Measurements from ENCODE around the gene CHST8. TPM values are rescaled to one million over a fixed set of nuclear protein-coding genes. Genes with fewer than 3 reads are reported as not detected.

Gene CHST8
- total RNA-seq, 1 experiment from 2014 or later = 33.5 TPM

GRCh38 chr19:33697766-33698165 is 76.0 kb downstream of the CHST8 start:
- Mint-ChIP-seq H3K27ac (no peak overlapping the region), H3K4me3 (no peak overlapping the region), H3K36me3 (no peaks in the 10 kb centered on the region), H3K27me3 (ENCODE audit: low read depth) (no peaks in the 10 kb centered on the region), H3K4me1 (peaks cover 22% of the 10 kb centered on the region), H3K9me3 (no peaks in the 10 kb centered on the region)
- POLR2A ChIA-PET = interaction anchor here (0.7 kb wide), 1 partner anchor 9 kb away, joined by 4 read pairs; no protein-coding TSS in a partner anchor
- CTCF ChIA-PET = interaction anchor here (0.7 to 1.1 kb wide), 3 partner anchors 70 to 282 kb away, joined by 3 to 4 read pairs (median 3); no protein-coding TSS in a partner anchor
- ATAC-seq = no peak
- no peak for TF ChIP-seq GRHL2 (CRISPR knock-in tag; IDR thresholded peaks at IDR 0.05; ENCODE audit: insufficient replicate concordance, severe bottlenecking)
- no peak for TF ChIP-seq ETV6 (CRISPR knock-in tag; IDR thresholded peaks at IDR 0.05)
- TF ChIP-seq, protein P1, sequence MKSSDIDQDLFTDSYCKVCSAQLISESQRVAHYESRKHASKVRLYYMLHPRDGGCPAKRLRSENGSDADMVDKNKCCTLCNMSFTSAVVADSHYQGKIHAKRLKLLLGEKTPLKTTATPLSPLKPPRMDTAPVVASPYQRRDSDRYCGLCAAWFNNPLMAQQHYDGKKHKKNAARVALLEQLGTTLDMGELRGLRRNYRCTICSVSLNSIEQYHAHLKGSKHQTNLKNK (CRISPR knock-in tag; IDR thresholded peaks at IDR 0.05) = no peak
- no peak for TF ChIP-seq MLX (CRISPR knock-in tag; IDR thresholded peaks at IDR 0.05)
- TF ChIP-seq, protein P2, sequence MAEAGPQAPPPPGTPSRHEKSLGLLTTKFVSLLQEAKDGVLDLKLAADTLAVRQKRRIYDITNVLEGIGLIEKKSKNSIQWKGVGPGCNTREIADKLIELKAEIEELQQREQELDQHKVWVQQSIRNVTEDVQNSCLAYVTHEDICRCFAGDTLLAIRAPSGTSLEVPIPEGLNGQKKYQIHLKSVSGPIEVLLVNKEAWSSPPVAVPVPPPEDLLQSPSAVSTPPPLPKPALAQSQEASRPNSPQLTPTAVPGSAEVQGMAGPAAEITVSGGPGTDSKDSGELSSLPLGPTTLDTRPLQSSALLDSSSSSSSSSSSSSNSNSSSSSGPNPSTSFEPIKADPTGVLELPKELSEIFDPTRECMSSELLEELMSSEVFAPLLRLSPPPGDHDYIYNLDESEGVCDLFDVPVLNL (CRISPR knock-in tag; IDR thresholded peaks at IDR 0.05; ENCODE audit: borderline replicate concordance, low read depth) = no peak
- TF ChIP-seq KAT7 (CRISPR knock-in tag; IDR thresholded peaks at IDR 0.05; ENCODE audit: borderline replicate concordance) = no peak
- no peak for TF ChIP-seq ZNF423 (CRISPR knock-in tag; IDR thresholded peaks at IDR 0.05)
- TF ChIP-seq, protein P3, sequence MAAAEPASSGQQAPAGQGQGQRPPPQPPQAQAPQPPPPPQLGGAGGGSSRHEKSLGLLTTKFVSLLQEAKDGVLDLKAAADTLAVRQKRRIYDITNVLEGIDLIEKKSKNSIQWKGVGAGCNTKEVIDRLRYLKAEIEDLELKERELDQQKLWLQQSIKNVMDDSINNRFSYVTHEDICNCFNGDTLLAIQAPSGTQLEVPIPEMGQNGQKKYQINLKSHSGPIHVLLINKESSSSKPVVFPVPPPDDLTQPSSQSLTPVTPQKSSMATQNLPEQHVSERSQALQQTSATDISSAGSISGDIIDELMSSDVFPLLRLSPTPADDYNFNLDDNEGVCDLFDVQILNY (CRISPR knock-in tag; IDR thresholded peaks at IDR 0.05) = no peak
- TF ChIP-seq JAZF1 (CRISPR knock-in tag; IDR thresholded peaks at IDR 0.05) = no peak
- TF ChIP-seq PRRX2 (CRISPR knock-in tag; IDR thresholded peaks at IDR 0.05) = no peak
- DNase-seq (ENCODE audit: low spot score) = no peak

DNA sequence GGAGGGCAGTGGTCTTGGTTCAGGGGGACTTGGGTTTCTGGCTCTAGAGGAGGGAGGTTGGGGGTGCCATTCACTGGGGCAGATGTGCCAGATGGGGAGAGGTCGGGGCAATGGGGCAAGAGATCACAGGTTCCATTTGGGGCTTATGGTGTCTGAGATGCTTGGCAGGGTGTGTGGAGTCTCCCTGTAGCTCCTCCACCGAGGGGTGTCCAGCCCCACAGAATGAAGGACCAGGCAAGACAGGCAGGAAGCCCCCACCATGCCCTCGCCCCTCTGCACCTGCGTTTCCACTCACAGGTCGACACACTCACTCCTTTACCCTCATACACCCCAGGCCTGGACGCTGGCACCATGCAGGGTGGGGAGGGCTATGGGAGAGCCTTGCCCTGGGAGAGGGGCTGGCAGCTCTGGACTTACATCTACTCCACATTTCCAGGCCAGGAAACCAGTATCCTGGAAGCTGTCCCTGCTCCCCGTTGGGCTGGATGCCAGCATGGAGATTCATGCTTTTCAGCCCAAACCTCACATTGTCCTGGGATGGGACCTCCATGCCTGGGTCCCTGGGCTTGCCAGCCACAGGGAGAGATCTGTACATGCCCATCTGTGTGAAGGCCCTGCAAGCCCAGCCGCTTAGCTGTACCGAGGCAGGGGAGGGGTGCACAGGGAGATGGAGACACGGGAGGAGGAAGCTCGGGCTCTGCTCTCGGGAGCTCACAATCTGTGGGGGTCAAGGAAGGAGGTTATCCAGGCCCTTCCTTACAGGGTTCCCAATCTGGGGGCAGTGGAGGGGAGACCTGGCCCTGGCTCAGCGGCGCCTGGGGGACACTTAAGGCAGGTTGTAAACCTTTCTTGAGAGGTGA is 77.1 kb downstream of the CHST8 start:
- ATAC-seq (no peak), DNase-seq (ENCODE audit: low spot score) (no peak)
- no peaks in the 10 kb centered on the region for H3K9me3 Mint-ChIP-seq
- H3K27me3 Mint-ChIP-seq (ENCODE audit: low read depth) = no peaks in the 10 kb centered on the region
- no peak overlapping the region for H3K27ac Mint-ChIP-seq
- ChIA-PET POLR2A (interaction anchor here (0.6 kb wide), 1 partner anchor 450 kb away, joined by 3 read pairs; no protein-coding TSS in a partner anchor), CTCF (interaction anchor here (1.1 kb wide), 1 partner anchor 69 kb away, joined by 3 read pairs; no protein-coding TSS in a partner anchor)
- H3K4me3 Mint-ChIP-seq = no peak overlapping the region
- no peaks in the 10 kb centered on the region for H3K36me3 Mint-ChIP-seq
- H3K4me1 Mint-ChIP-seq = peaks cover 22% of the 10 kb centered on the region
- TF ChIP-seq SP1 (CRISPR knock-in tag; conservative IDR thresholded peaks at IDR 0.05) (no peak), ZNF219 (CRISPR knock-in tag; IDR thresholded peaks at IDR 0.05; ENCODE audit: borderline replicate concordance) (no peak), ARID4B (CRISPR knock-in tag; IDR thresholded peaks at IDR 0.05; ENCODE audit: borderline replicate concordance) (no peak), ZNF671 (CRISPR knock-in tag; IDR thresholded peaks at IDR 0.05) (no peak), ZNF263 (CRISPR knock-in tag; IDR thresholded peaks at IDR 0.05; ENCODE audit: low read depth) (no peak), MYBL2 (CRISPR knock-in tag; IDR thresholded peaks at IDR 0.05) (no peak), JUN (CRISPR knock-in tag; IDR thresholded peaks at IDR 0.05) (no peak), FOXP1 (CRISPR knock-in tag; IDR thresholded peaks at IDR 0.05; ENCODE audit: borderline replicate concordance) (no peak), AFF4 (CRISPR knock-in tag; IDR thresholded peaks at IDR 0.05; ENCODE audit: borderline replicate concordance) (no peak), TP53 (CRISPR knock-in tag; IDR thresholded peaks at IDR 0.05) (no peak), MXD4 (CRISPR knock-in tag; IDR thresholded peaks at IDR 0.05; ENCODE audit: borderline replicate concordance) (no peak), FOXJ3 (CRISPR knock-in tag; IDR thresholded peaks at IDR 0.05; ENCODE audit: borderline replicate concordance) (no peak), ZNF423 (CRISPR knock-in tag; IDR thresholded peaks at IDR 0.05) (no peak)

All from WTC11 (cell line).